Measurements from ENCODE around the gene IPPK.

Gene IPPK

GRCh38 chr9:92713528-92713927 is 43.6 kb upstream of the IPPK start:
- no peaks in the 10 kb centered on the region for H3K27me3 ChIP-seq (ENCODE audit: control insufficient read depth in 2 of 2, insufficient read depth in 2 of 2, low read length in 2 of 2)
- no peaks in the 10 kb centered on the region for H3K9me3 ChIP-seq (ENCODE audit: control insufficient read depth in 2 of 2, low read length in 2 of 2)
- no peak overlapping the region for H3K9ac ChIP-seq (ENCODE audit: low read depth in 1 of 2, low read length in 2 of 2)
- peaks cover 51 to 63% of the 10 kb centered on the region in 2 donors for H3K36me3 ChIP-seq (ENCODE audit: control insufficient read depth in 2 of 2, insufficient read depth in 2 of 2, low read length in 2 of 2)
- H3K4me3 ChIP-seq (ENCODE audit: low read length in 2 of 2) = no peak overlapping the region
- H3K27ac ChIP-seq (ENCODE audit: low read depth in 2 of 2, low read length in 2 of 2) = no peak overlapping the region
- peaks cover 10 to 12% of the 10 kb centered on the region in 2 donors for H3K4me1 ChIP-seq (ENCODE audit: control insufficient read depth in 2 of 2, insufficient read depth in 2 of 2, low read length in 2 of 2)

- H3K4me1 ChIP-seq (ENCODE audit: control insufficient read depth in 2 of 2, insufficient read depth in 2 of 2, low read length in 2 of 2) = peaks cover 10 to 12% of the 10 kb centered on the region in 2 donors
- H3K9ac ChIP-seq (ENCODE audit: low read depth in 1 of 2, low read length in 2 of 2) = no peak overlapping the region
- peaks cover 43 to 55% of the 10 kb centered on the region in 2 donors for H3K36me3 ChIP-seq (ENCODE audit: control insufficient read depth in 2 of 2, insufficient read depth in 2 of 2, low read length in 2 of 2)
Observed at GRCh38 chr9:92712767-92713166, 42.8 kb upstream of the IPPK start.

GRCh38 chr9:92711844-92712243 is 41.9 kb upstream of the IPPK start:
- H3K36me3 ChIP-seq (ENCODE audit: control insufficient read depth in 2 of 2, insufficient read depth in 2 of 2, low read length in 2 of 2) = peaks cover 36 to 47% of the 10 kb centered on the region in 2 donors
- no peaks in the 10 kb centered on the region for H3K27me3 ChIP-seq (ENCODE audit: control insufficient read depth in 2 of 2, insufficient read depth in 2 of 2, low read length in 2 of 2)
- no peaks in the 10 kb centered on the region for H3K9me3 ChIP-seq (ENCODE audit: control insufficient read depth in 2 of 2, low read length in 2 of 2)
- peak overlapping the region in 1 of 2 donors; percentile 11 for H3K27ac ChIP-seq (ENCODE audit: low read depth in 2 of 2, low read length in 2 of 2)
- no peak overlapping the region for H3K4me3 ChIP-seq (ENCODE audit: low read length in 2 of 2)
- peaks cover 10 to 12% of the 10 kb centered on the region in 2 donors for H3K4me1 ChIP-seq (ENCODE audit: control insufficient read depth in 2 of 2, insufficient read depth in 2 of 2, low read length in 2 of 2)
- H3K9ac ChIP-seq (ENCODE audit: low read depth in 1 of 2, low read length in 2 of 2) = no peak overlapping the region

More at GRCh38 chr9:92712767-92713166, 42.8 kb upstream of the IPPK start:
- Histone ChIP-seq H3K27me3 (ENCODE audit: control insufficient read depth in 2 of 2, insufficient read depth in 2 of 2, low read length in 2 of 2) (no peaks in the 10 kb centered on the region), H3K27ac (ENCODE audit: low read depth in 2 of 2, low read length in 2 of 2) (no peak overlapping the region), H3K9me3 (ENCODE audit: control insufficient read depth in 2 of 2, low read length in 2 of 2) (no peaks in the 10 kb centered on the region), H3K4me3 (ENCODE audit: low read length in 2 of 2) (no peak overlapping the region)

GRCh38 chr9:92711146-92711545 is 41.2 kb upstream of the IPPK start:
- no peaks in the 10 kb centered on the region for H3K27me3 ChIP-seq (ENCODE audit: control insufficient read depth in 2 of 2, insufficient read depth in 2 of 2, low read length in 2 of 2)
- H3K4me1 ChIP-seq (ENCODE audit: control insufficient read depth in 2 of 2, insufficient read depth in 2 of 2, low read length in 2 of 2) = peaks cover 5% of the 10 kb centered on the region in 2 donors

GRCh38 chr9:92710368-92710767 is 40.4 kb upstream of the IPPK start:
- H3K27me3 ChIP-seq (ENCODE audit: control insufficient read depth in 2 of 2, insufficient read depth in 2 of 2, low read length in 2 of 2) = no peaks in the 10 kb centered on the region
- no peak overlapping the region for H3K4me3 ChIP-seq (ENCODE audit: low read length in 2 of 2)
- H3K27ac ChIP-seq (ENCODE audit: low read depth in 2 of 2, low read length in 2 of 2) = no peak overlapping the region
- no peak overlapping the region for H3K9ac ChIP-seq (ENCODE audit: low read depth in 1 of 2, low read length in 2 of 2)
- peaks cover 36 to 43% of the 10 kb centered on the region in 2 donors for H3K36me3 ChIP-seq (ENCODE audit: control insufficient read depth in 2 of 2, insufficient read depth in 2 of 2, low read length in 2 of 2)
- H3K9me3 ChIP-seq (ENCODE audit: control insufficient read depth in 2 of 2, low read length in 2 of 2) = no peaks in the 10 kb centered on the region
- no peaks in the 10 kb centered on the region for H3K4me1 ChIP-seq (ENCODE audit: control insufficient read depth in 2 of 2, insufficient read depth in 2 of 2, low read length in 2 of 2)

More at GRCh38 chr9:92711146-92711545, 41.2 kb upstream of the IPPK start:
- no peaks in the 10 kb centered on the region for H3K9me3 ChIP-seq (ENCODE audit: control insufficient read depth in 2 of 2, low read length in 2 of 2)
- no peak overlapping the region for H3K4me3 ChIP-seq (ENCODE audit: low read length in 2 of 2)
- no peak overlapping the region for H3K27ac ChIP-seq (ENCODE audit: low read depth in 2 of 2, low read length in 2 of 2)
- H3K9ac ChIP-seq (ENCODE audit: low read depth in 1 of 2, low read length in 2 of 2) = no peak overlapping the region
- H3K36me3 ChIP-seq (ENCODE audit: control insufficient read depth in 2 of 2, insufficient read depth in 2 of 2, low read length in 2 of 2) = peaks cover 36 to 46% of the 10 kb centered on the region in 2 donors

- no peaks in the 10 kb centered on the region for H3K4me1 ChIP-seq (ENCODE audit: control insufficient read depth in 2 of 2, insufficient read depth in 2 of 2, low read length in 2 of 2)
- no peaks in the 10 kb centered on the region for H3K9me3 ChIP-seq (ENCODE audit: control insufficient read depth in 2 of 2, low read length in 2 of 2)
- peaks cover 32 to 39% of the 10 kb centered on the region in 2 donors for H3K36me3 ChIP-seq (ENCODE audit: control insufficient read depth in 2 of 2, insufficient read depth in 2 of 2, low read length in 2 of 2)
- H3K27ac ChIP-seq (ENCODE audit: low read depth in 2 of 2, low read length in 2 of 2) = no peak overlapping the region
- no peak overlapping the region for H3K4me3 ChIP-seq (ENCODE audit: low read length in 2 of 2)
- H3K27me3 ChIP-seq (ENCODE audit: control insufficient read depth in 2 of 2, insufficient read depth in 2 of 2, low read length in 2 of 2) = no peaks in the 10 kb centered on the region
- H3K9ac ChIP-seq (ENCODE audit: low read depth in 1 of 2, low read length in 2 of 2) = no peak overlapping the region
Observed at GRCh38 chr9:92709954-92710353, 40.0 kb upstream of the IPPK start.

GRCh38 chr9:92709240-92709639 is 39.3 kb upstream of the IPPK start:
- Histone ChIP-seq H3K4me1 (ENCODE audit: control insufficient read depth in 2 of 2, insufficient read depth in 2 of 2, low read length in 2 of 2) (no peaks in the 10 kb centered on the region), H3K9me3 (ENCODE audit: control insufficient read depth in 2 of 2, low read length in 2 of 2) (no peaks in the 10 kb centered on the region), H3K27ac (ENCODE audit: low read depth in 2 of 2, low read length in 2 of 2) (no peak overlapping the region), H3K27me3 (ENCODE audit: control insufficient read depth in 2 of 2, insufficient read depth in 2 of 2, low read length in 2 of 2) (no peaks in the 10 kb centered on the region), H3K4me3 (ENCODE audit: low read length in 2 of 2) (no peak overlapping the region), H3K36me3 (ENCODE audit: control insufficient read depth in 2 of 2, insufficient read depth in 2 of 2, low read length in 2 of 2) (peaks cover 25 to 32% of the 10 kb centered on the region in 2 donors), H3K9ac (ENCODE audit: low read depth in 1 of 2, low read length in 2 of 2) (no peak overlapping the region)

GRCh38 chr9:92707530-92707929 is 37.6 kb upstream of the IPPK start:
- H3K36me3 ChIP-seq (ENCODE audit: control insufficient read depth in 2 of 2, insufficient read depth in 2 of 2, low read length in 2 of 2) = peaks cover 15 to 17% of the 10 kb centered on the region in 2 donors
- no peak overlapping the region for H3K9ac ChIP-seq (ENCODE audit: low read depth in 1 of 2, low read length in 2 of 2)
- H3K4me3 ChIP-seq (ENCODE audit: low read length in 2 of 2) = no peak overlapping the region
- no peak overlapping the region for H3K27ac ChIP-seq (ENCODE audit: low read depth in 2 of 2, low read length in 2 of 2)
- no peaks in the 10 kb centered on the region for H3K4me1 ChIP-seq (ENCODE audit: control insufficient read depth in 2 of 2, insufficient read depth in 2 of 2, low read length in 2 of 2)
- no peaks in the 10 kb centered on the region for H3K9me3 ChIP-seq (ENCODE audit: control insufficient read depth in 2 of 2, low read length in 2 of 2)
- H3K27me3 ChIP-seq (ENCODE audit: control insufficient read depth in 2 of 2, insufficient read depth in 2 of 2, low read length in 2 of 2) = no peaks in the 10 kb centered on the region

- H3K4me1 ChIP-seq (ENCODE audit: control insufficient read depth in 2 of 2, insufficient read depth in 2 of 2, low read length in 2 of 2) = no peaks in the 10 kb centered on the region
- H3K27me3 ChIP-seq (ENCODE audit: control insufficient read depth in 2 of 2, insufficient read depth in 2 of 2, low read length in 2 of 2) = no peaks in the 10 kb centered on the region
- H3K4me3 ChIP-seq (ENCODE audit: low read length in 2 of 2) = no peak overlapping the region
- H3K9me3 ChIP-seq (ENCODE audit: control insufficient read depth in 2 of 2, low read length in 2 of 2) = no peaks in the 10 kb centered on the region
- H3K36me3 ChIP-seq (ENCODE audit: control insufficient read depth in 2 of 2, insufficient read depth in 2 of 2, low read length in 2 of 2) = peaks cover 14 to 15% of the 10 kb centered on the region in 2 donors
- H3K9ac ChIP-seq (ENCODE audit: low read depth in 1 of 2, low read length in 2 of 2) = no peak overlapping the region
- H3K27ac ChIP-seq (ENCODE audit: low read depth in 2 of 2, low read length in 2 of 2) = no peak overlapping the region
Observed at GRCh38 chr9:92706218-92706940, 36.4 kb upstream of the IPPK start.

GRCh38 chr9:92704528-92704927 is 34.6 kb upstream of the IPPK start:
- H3K27me3 ChIP-seq (ENCODE audit: control insufficient read depth in 2 of 2, insufficient read depth in 2 of 2, low read length in 2 of 2) = no peaks in the 10 kb centered on the region
- H3K9me3 ChIP-seq (ENCODE audit: control insufficient read depth in 2 of 2, low read length in 2 of 2) = no peaks in the 10 kb centered on the region
- no peak overlapping the region for H3K4me3 ChIP-seq (ENCODE audit: low read length in 2 of 2)
- H3K36me3 ChIP-seq (ENCODE audit: control insufficient read depth in 2 of 2, insufficient read depth in 2 of 2, low read length in 2 of 2) = peaks cover under 1 to 3% of the 10 kb centered on the region in 2 donors
- no peaks in the 10 kb centered on the region for H3K4me1 ChIP-seq (ENCODE audit: control insufficient read depth in 2 of 2, insufficient read depth in 2 of 2, low read length in 2 of 2)
- no peak overlapping the region for H3K9ac ChIP-seq (ENCODE audit: low read depth in 1 of 2, low read length in 2 of 2)
- H3K27ac ChIP-seq (ENCODE audit: low read depth in 2 of 2, low read length in 2 of 2) = no peak overlapping the region

All from mucosa of rectum (tissue), 2 donors.